ENCODE data around the gene ARHGEF17.

GRCh38 chr11:73280626-73281025 lies 27.4 kb upstream of the ARHGEF17 start:
- TF ChIP-seq CTCF (IDR thresholded peaks at IDR 0.05) (no peak), POLR2A (IDR thresholded peaks at IDR 0.05) (no peak)

All from right lobe of liver (tissue), 4 donors.